ENCODE measurements around the gene DCTN3.

Gene DCTN3

DNA sequence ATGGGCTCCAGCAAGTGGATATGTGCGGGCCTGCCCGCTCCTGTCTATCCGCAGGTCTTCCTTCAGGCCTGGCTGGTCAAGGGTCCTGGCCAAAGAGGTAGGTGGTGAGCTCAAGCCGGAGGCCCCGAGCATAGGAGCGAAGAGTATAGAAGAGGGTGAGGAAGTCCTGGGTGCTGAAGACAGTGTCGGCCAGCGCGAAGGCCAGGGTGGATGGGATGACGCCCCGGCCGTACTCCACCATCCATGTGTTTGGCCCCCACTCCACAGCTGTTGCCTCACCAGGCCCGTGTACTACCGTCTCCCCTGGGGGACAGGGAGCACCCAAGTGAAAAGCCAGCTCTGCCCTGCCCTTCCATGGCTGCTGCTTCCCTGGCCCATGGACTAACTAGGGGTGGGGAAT lies 15.3 kb upstream of the DCTN3 start:
- H3K4me3 Mint-ChIP-seq = peak overlapping the region; percentile 96
- H3K9me3 Mint-ChIP-seq (ENCODE audit: low read depth) = no peaks in the 10 kb centered on the region
- H3K4me1 Mint-ChIP-seq (ENCODE audit: low read depth) = peaks cover 41% of the 10 kb centered on the region
- H3K27me3 Mint-ChIP-seq = no peaks in the 10 kb centered on the region
- H3K36me3 Mint-ChIP-seq = peaks cover 6% of the 10 kb centered on the region
- no peak overlapping the region for H3K27ac Mint-ChIP-seq

DNA sequence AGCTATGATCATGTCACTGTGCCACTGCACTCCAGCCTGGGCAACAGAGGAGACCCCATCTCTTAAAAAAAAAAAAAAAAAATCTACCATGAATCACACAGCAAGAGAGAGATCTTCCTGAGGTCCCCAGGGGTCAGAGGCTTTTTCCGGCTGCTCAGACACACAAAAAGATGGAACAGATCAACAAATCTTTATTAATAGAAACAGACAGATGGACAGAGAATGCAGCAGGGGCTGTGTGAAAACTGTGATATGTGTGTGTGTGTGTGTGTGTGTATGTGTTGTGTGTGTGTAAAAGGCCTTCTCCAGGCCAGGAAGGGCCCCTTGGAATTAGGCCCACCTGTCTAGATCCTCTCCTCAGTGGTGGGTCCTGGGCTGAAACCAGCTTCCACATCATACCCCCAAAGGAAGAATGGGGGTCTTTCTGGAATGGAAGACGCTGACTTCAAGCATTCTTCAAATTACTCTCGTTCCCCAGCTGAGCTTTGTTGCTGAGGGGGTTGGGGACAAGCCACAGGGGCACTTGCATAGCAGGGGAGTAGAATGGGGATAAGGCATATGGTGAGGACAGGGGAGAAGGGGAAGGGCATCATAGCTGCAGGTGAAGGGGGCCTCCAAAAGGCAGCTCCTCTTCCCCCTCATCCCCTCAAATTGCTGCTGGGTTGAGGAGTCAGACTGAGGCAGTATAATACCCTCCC lies 14.4 kb upstream of the DCTN3 start:
- Mint-ChIP-seq H3K4me1 (ENCODE audit: low read depth) (peaks cover 42% of the 10 kb centered on the region), H3K4me3 (peak overlapping the region; percentile 44), H3K27ac (peak overlapping the region; percentile 61), H3K36me3 (peaks cover 6% of the 10 kb centered on the region), H3K9me3 (ENCODE audit: low read depth) (no peaks in the 10 kb centered on the region), H3K27me3 (peaks cover 2% of the 10 kb centered on the region)

DNA sequence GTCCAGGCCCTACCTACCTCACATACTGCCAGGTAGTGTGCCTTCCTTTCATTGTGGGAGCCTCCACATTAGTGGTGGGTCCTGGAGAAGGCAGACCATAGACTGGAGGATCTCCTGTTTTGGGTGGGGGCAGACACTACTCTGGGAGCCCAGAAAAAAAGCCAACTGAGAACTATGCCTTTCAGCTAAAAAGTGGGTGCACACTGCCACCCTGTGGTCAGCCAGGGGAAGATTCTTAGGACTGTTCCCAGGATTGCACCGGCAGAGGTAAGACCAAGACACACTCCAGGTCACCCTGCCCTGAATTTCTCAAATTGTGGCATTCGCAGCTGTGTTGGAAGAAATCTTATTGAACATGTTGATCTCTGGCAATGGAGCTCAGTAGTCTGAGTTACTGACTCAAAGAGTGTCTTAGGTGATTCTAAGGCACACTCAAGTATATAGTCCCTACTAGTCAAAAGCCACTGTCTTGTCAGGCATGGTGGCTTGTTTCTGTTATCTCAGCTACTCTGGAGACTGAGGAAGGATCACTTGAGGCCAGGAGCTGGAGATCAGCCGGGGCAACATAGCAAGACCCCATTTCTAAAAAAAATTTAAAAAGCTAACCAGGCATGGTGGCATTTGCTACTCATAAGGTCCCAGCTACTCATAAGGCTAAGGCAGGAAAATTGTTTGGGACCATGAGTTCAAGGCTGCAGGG lies 13.7 kb upstream of the DCTN3 start:
- H3K9me3 Mint-ChIP-seq (ENCODE audit: low read depth) = no peaks in the 10 kb centered on the region
- peaks cover 6% of the 10 kb centered on the region for H3K36me3 Mint-ChIP-seq
- peaks cover 5% of the 10 kb centered on the region for H3K27me3 Mint-ChIP-seq
- H3K4me3 Mint-ChIP-seq = peak overlapping the region; percentile 30
- no peak overlapping the region for H3K27ac Mint-ChIP-seq
- H3K4me1 Mint-ChIP-seq (ENCODE audit: low read depth) = peaks cover 48% of the 10 kb centered on the region

DNA sequence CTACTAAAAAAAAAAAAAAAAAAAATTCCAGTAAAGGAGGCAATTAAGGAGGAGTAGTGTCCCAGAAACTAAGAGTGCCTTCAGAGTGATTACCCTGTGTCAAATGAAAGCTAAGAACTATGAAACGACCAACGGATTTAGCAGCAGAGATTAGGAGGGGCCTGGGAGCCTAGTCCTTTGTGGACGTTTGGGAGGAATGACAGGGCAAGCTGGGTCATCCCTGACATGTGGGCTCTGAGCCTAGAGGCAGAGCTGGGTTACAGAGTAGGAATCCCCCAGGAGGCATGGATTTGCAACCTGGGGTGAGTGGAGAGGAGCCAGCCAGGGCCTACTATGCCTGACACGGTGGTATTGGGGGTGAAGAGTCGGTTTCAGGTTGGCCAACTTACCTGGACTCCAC lies 12.9 kb upstream of the DCTN3 start:
- Mint-ChIP-seq H3K4me1 (ENCODE audit: low read depth) (peaks cover 44% of the 10 kb centered on the region), H3K27ac (no peak overlapping the region), H3K27me3 (peaks cover 9% of the 10 kb centered on the region), H3K4me3 (no peak overlapping the region), H3K36me3 (peaks cover 6% of the 10 kb centered on the region), H3K9me3 (ENCODE audit: low read depth) (no peaks in the 10 kb centered on the region)

DNA sequence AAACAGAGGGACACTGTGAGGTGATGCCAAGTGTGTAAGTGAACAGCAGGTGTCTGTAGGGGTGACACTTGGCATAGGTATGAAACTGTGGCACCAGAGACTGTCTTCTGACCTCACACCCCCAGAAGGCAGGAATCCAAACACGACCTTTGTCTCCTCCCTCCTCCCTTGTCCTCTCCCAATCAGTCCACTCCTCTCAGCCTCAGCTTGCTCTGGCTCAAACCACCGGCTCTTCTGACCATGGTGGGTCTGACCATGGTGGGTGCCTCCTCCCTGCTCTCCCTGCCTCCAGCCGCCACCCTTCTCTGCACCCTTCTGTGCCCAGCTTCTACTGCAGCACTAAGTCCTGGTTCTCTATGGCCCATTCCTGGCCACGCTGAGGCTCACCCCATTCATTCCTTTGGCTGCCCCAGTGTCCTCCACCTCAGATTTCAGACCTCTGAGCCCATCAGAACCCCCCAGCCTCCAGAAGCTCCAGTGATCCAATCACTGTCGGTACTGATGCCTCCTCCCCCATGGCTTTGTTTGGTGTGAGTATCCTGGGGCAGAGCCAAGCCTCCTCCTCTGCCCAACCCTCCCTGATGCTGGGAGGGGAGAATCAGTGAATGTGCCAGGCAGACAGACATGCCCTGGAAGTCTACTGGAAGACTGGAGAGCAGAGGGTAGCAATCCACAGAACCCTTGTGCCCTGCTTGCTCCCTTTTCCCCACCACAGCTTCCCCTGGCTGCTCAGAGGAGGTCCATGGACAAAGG lies 10.3 kb upstream of the DCTN3 start:
- no peaks in the 10 kb centered on the region for H3K36me3 Mint-ChIP-seq
- peaks cover 25% of the 10 kb centered on the region for H3K27me3 Mint-ChIP-seq
- H3K27ac Mint-ChIP-seq = no peak overlapping the region
- no peaks in the 10 kb centered on the region for H3K9me3 Mint-ChIP-seq (ENCODE audit: low read depth)
- H3K4me3 Mint-ChIP-seq = peak overlapping the region; percentile 86
- peaks cover 33% of the 10 kb centered on the region for H3K4me1 Mint-ChIP-seq (ENCODE audit: low read depth)

DNA sequence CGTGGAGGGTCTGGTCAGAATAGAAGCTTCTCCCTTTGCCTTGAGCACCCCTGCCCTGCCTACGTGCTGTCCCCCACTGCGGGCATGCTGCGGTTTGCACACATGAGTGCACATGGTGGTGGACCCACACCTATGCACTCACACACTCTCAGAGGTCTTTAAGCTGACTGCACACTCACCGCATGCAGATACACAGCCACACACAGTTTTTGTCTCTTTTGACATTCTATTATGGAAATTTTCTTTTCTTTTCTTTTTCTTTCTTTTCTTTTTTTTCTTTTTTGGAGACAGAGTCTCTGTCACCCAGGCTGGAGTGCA lies 9.2 kb upstream of the DCTN3 start:
- no peaks in the 10 kb centered on the region for H3K9me3 Mint-ChIP-seq (ENCODE audit: low read depth)
- peak overlapping the region; percentile 86 for H3K4me3 Mint-ChIP-seq
- H3K27ac Mint-ChIP-seq = no peak overlapping the region
- H3K27me3 Mint-ChIP-seq = peaks cover 27% of the 10 kb centered on the region
- H3K36me3 Mint-ChIP-seq = no peaks in the 10 kb centered on the region
- H3K4me1 Mint-ChIP-seq (ENCODE audit: low read depth) = peaks cover 26% of the 10 kb centered on the region

DNA sequence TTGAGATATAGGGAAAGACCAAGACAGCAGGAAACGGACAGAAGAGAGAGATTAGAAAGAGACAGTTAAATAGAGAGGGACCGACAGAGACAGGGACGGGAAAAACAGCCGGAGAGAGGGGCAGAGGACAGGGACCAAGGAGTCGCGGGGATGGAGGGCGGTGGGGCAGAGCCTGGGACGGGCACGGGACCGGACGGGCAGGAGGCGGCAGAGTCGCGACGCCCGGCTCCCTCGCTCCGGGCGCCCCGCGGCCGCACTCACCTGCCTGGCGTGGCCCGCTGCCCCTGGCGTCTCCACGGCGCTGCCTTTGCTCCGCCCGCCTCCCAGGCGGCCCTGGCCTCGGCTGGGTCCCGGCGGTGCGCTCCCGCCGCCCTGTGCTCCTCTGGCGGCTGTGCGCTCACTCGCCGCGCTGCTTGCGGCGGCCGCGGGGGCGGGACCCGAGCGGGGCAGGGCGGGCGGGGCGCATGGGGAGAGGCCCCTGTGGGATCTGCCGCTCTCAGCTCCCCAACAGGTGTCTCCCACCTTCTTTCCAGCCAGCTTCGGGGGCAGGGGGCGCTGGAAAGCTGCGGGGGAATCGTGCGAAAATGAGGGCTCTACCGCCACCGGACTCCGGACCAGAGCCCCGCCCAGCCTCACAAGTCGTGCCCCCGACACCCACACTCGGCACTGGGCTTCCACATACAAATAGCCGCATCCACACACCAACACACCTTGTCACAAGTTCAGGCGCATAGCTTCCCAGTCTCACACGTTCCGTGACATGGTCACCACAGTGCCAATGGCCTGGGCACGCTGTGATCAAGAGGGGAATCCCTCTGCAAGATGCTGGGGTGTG lies 8.6 kb upstream of the DCTN3 start, which contains the start of gene ARID3C:
ARID3C (minus strand) TSS at position 411 of the 835 bp plus-strand sequence. CDS start 1,052 bp downstream, outside the sequence.
- Mint-ChIP-seq H3K4me1 (ENCODE audit: low read depth) (peaks cover 23% of the 10 kb centered on the region), H3K9me3 (ENCODE audit: low read depth) (no peaks in the 10 kb centered on the region), H3K4me3 (peak within 1 kb of the TSS; percentile 86), H3K27me3 (peaks cover 28% of the 10 kb centered on the region), H3K27ac (no peak within 1 kb of the TSS), H3K36me3 (no peaks in the 10 kb centered on the region)

DNA sequence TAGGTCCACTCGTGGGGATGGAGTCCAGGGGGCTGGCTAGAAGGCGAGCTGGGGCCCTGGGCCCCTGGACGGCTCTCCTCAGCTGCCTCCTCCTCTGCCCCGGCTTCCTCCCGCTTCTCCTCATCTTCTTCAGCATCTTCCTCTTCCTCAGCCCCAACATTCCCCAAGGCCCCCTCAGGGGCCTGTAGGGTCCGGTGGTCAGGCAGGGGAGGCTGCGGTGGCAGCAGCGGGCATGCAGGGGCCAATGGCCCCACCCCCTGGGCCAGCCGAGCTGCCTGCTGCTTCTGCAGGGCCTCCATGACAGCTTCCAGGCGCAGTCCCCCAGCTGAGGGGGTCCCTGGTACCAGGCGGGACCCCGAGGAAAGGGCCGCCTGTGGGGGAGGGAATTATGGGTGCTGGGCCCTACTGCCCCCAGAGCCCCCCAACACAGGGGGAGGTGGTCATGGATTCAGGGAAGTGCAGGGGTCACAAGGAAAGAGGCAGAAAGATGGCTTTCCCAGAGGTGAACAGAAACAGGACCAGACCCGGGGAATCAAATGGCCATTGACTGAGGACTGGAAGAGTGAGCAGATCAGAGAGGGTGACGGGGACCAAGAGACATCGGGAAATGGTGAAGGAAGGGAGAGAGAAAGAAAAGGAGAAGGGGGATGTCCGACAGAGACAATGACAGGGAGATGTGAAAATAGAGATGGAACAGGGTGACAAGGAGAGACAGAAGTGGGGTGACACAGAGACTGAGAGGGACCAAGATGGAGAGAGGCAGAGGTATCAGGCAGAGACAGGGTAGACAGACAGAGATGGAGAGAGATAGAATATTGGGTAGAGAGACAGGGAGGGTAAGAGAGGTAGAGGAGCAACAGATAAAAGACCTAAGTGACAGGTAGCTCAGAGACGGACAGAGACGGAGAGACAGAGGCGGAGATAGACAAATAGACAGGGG lies 7.7 kb upstream of the DCTN3 start:
- Mint-ChIP-seq H3K4me1 (ENCODE audit: low read depth) (peaks cover 25% of the 10 kb centered on the region), H3K27ac (no peak overlapping the region), H3K4me3 (peak overlapping the region; percentile 84), H3K36me3 (no peaks in the 10 kb centered on the region), H3K27me3 (peaks cover 32% of the 10 kb centered on the region), H3K9me3 (ENCODE audit: low read depth) (no peaks in the 10 kb centered on the region)

DNA sequence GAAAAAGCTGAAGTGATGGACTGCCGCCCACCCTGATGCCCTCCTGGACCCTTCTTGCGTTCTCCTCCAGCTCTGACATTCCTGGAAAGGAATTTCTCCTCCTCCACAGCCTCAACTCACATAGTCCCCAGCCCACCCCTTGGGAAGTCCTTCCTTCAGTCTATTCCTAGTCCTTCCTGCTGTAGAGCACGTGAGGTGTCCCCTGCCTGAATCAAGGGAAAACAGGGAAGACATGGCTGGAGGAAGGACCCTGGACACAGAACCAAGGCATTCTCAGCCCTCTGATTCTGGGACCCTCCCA lies 4.8 kb upstream of the DCTN3 start:
- no peak overlapping the region for H3K4me3 Mint-ChIP-seq
- H3K27ac Mint-ChIP-seq = no peak overlapping the region
- peaks cover 37% of the 10 kb centered on the region for H3K27me3 Mint-ChIP-seq
- peaks cover 29% of the 10 kb centered on the region for H3K4me1 Mint-ChIP-seq (ENCODE audit: low read depth)
- H3K36me3 Mint-ChIP-seq = no peaks in the 10 kb centered on the region
- no peaks in the 10 kb centered on the region for H3K9me3 Mint-ChIP-seq (ENCODE audit: low read depth)

DNA sequence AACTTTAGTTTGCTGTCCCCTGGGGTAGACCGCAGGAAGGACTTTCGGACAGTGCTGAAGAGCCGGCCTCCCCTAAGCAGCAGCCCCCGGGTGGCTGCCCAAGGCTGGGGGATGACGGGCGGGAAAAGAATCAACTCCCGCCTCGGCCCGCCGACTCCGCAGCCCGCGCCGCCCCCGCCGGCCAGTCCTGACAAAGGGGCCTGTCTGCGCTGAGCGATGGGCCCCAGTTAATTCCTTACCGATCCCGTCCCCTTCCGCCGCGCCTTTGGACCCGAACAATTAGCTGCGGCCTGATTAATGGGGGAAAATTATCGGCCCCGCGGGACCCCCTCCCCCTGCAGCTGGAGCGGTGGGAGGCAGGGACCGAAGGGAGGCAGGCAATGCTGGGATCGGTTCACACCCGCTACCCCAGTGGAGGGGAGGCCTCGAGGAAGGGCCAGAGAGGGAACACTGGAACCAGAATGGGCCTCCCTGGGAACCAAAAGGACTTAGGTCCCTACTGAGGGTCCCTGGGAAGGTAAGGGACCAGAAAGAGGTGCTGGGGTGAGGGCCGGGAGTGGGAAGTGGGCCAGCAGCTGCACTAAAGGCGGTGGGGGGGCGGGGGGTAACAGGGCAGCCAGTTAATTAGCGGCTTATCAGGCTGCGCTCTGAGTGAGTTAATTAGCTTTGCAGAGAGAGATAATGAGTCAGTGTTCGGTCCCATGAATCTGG lies 4.3 kb upstream of the DCTN3 start:
- Mint-ChIP-seq H3K9me3 (ENCODE audit: low read depth) (no peaks in the 10 kb centered on the region), H3K27ac (no peak overlapping the region), H3K27me3 (peaks cover 35% of the 10 kb centered on the region), H3K36me3 (no peaks in the 10 kb centered on the region), H3K4me3 (peak overlapping the region; percentile 66), H3K4me1 (ENCODE audit: low read depth) (peaks cover 31% of the 10 kb centered on the region)

DNA sequence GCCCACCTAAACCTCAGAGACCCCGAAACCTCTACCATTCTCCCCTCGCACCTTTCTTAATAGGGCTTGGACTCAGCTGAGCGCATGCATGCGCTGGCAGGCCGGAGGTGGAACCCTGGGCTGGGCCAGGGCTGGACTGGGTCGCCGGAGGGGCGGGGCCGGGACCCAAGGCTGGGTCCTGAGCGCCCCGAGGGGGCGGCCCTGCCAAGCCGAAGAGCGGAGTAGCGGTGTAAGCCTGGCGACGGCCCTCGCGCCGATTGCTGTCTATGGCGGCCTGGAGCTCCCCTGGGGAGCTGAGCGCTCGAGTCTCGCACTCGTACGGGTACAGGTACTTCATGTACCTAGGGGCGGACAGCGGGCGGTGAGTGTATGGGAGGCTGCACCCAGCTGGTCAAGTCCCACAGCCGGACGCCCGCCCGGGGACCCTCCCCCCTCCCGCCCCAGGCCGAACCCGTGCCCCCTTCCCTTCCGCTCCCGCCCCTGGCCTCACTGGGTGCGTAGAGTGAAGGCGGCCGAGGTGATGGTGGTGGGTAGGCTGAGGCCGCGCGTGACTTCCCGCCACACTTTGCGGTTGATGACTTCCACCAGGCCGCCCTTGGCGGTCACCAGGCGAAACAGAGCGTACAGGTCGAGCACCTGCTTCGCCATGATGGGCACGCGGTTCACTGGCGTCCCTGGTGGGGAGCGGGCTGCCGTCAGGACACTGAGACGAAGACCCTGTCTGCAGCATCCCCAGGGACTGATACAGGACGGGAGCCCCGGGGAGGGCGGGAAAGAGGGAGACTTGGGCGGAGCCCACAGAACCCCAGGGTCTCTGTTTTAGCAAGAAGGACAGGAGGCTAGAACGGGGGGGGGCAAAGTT lies 3.3 kb upstream of the DCTN3 start:
- Mint-ChIP-seq H3K27me3 (peaks cover 32% of the 10 kb centered on the region), H3K9me3 (ENCODE audit: low read depth) (no peaks in the 10 kb centered on the region), H3K36me3 (no peaks in the 10 kb centered on the region), H3K27ac (no peak overlapping the region), H3K4me3 (peak overlapping the region; percentile 66), H3K4me1 (ENCODE audit: low read depth) (peaks cover 34% of the 10 kb centered on the region)

DNA sequence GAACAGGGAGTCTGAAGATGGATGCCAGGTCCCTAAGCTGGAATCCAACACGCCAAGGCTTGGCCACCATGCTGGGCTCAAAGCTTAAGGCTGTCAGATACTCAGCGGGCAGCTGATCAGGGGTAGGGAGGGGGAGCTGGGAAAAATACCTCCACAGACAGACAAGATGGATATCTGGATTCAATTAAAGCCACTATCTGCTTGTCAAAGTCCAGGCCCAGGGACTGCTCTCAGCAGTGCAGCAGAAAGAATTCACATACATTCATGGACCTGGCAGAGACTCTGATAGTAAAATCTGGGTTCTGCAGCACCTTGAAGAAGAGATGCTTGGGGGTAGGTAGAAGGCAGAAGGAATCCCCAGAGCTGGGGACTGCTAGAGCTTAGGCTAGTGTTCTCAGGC lies 5.2 kb downstream of the DCTN3 start:
- Mint-ChIP-seq H3K9me3 (ENCODE audit: low read depth) (no peaks in the 10 kb centered on the region), H3K27ac (no peak overlapping the region), H3K4me3 (no peak overlapping the region), H3K4me1 (ENCODE audit: low read depth) (peaks cover 32% of the 10 kb centered on the region), H3K36me3 (peaks cover 9% of the 10 kb centered on the region), H3K27me3 (no peaks in the 10 kb centered on the region)
